GM12878 (cell line): ENCODE measurements around the gene POU2AF2. TPM values are rescaled to one million over a fixed set of nuclear protein-coding genes. Genes with fewer than 3 reads are reported as not detected.

Source experiments
- ATAC-seq: fragments of 200-7000 bp; cut with Tn5 transposase; 3 replicates; pipeline ENCODE4 v1.9.1; 2020; ENCODE audit warnings: mild to moderate bottlenecking, moderate library complexity
- BruUV-seq: library from RNA; stranded (reverse); fragments of 400-500 nt; replicated peaks from 2 replicates; lab custom pipeline; 2021; lab: Mats Ljungman, UMichigan
- CTCF ChIA-PET: fragments of 300-600 bp; sonication (Branson Sonifier 250); formaldehyde crosslinking; extraction: SDS; loops from one replicate; lab custom pipeline; 2021; ENCODE audit warnings: inconsistent platforms; lab: Yijun Ruan, JAX
- POLR2A ChIA-PET: fragments of 350-600 bp; formaldehyde crosslinking; extraction: SDS; loops from one replicate; lab custom pipeline; 2021; ENCODE audit warnings: inconsistent platforms; lab: Charles Lee
- RAD21 ChIA-PET: fragments of 300-600 bp; sonication (Branson Sonifier 250); formaldehyde crosslinking; loops from one replicate; lab custom pipeline; 2023; ENCODE audit warnings: antibody characterized with exemption; ENCODE audit not compliant: unreplicated experiment; lab: Charles Lee
- SMC1A ChIA-PET: fragments of 300-600 bp; sonication (Branson Sonifier 250); formaldehyde crosslinking; loops from one replicate; lab custom pipeline; 2023; ENCODE audit not compliant: unreplicated experiment, uncharacterized antibody; lab: Charles Lee
- DNase-seq: peaks from one replicate; pipeline ENCODE4 v3.0.0-alpha.2; 2011; ENCODE audit warnings: low read depth, low spot score
- FAIRE-seq: peaks from 3 replicates; lab custom pipeline; 2011; peaks lifted over from hg19 to GRCh38; lab: Jason Lieb, UNC
- H2AFZ ChIP-seq: 2 replicates; pipeline ENCODE4 v1.6.0; 2011; ENCODE audit warnings: low read depth, low read length, control low read depth; ENCODE audit not compliant: control insufficient read depth
- H3K27ac ChIP-seq: 2 replicates; pipeline ENCODE4 v1.5.1; 2011; ENCODE audit warnings: control low read depth; ENCODE audit not compliant: control insufficient read depth, insufficient read depth
- H3K27me3 ChIP-seq, 2 experiments: replicated peaks in 1 of 2; 2 replicates each; pipeline versions ENCODE4 v1.6.0 to v1.6.1; 2011; ENCODE audit warnings: low read length in 1 of 2; ENCODE audit not compliant: control insufficient read depth in 2 of 2, insufficient read depth in 2 of 2
- H3K36me3 ChIP-seq, 2 experiments: 2 replicates each; pipeline ENCODE4 v1.5.1; 2011; ENCODE audit warnings: low read length in 1 of 2; ENCODE audit not compliant: control insufficient read depth in 2 of 2, insufficient read depth in 2 of 2
- H3K4me1 ChIP-seq: 2 replicates; pipeline ENCODE4 v1.6.1; 2011; ENCODE audit warnings: mild to moderate bottlenecking, low read length, moderate library complexity, mixed read lengths; ENCODE audit not compliant: control insufficient read depth, insufficient read depth
- H3K4me2 ChIP-seq: 2 replicates; pipeline ENCODE4 v1.6.0; 2011; ENCODE audit warnings: control low read depth; ENCODE audit not compliant: control insufficient read depth, insufficient read depth
- H3K4me3 ChIP-seq: fragments of 200-600 bp; sonication (generic); 2 replicates; pipeline ENCODE4 v1.5.1; 2016
- H3K79me2 ChIP-seq: 2 replicates; pipeline ENCODE4 v1.6.0; 2011; ENCODE audit warnings: low read length; ENCODE audit not compliant: control insufficient read depth, insufficient read depth
- H3K9ac ChIP-seq: 2 replicates; pipeline ENCODE4 v1.8.0; 2011; ENCODE audit warnings: low read length, control low read depth, mixed read lengths; ENCODE audit not compliant: control insufficient read depth, insufficient read depth
- H3K9me3 ChIP-seq: replicated peaks from 3 replicates; pipeline ENCODE4 v1.5.1; 2011; ENCODE audit warnings: mild to moderate bottlenecking, low read length; ENCODE audit not compliant: control insufficient read depth, insufficient read depth
- H4K20me1 ChIP-seq: 2 replicates; pipeline ENCODE4 v1.6.0; 2011; ENCODE audit not compliant: control insufficient read depth, insufficient read depth
- ATF2 ChIP-seq: IDR thresholded peaks from 2 replicates; pipeline ENCODE4 v1.6.1; 2012; ENCODE audit warnings: low read length, inconsistent platforms
- CEBPB ChIP-seq, 2 experiments: fragments of 150-350 bp in 1 of 2; IDR thresholded peaks; 2 replicates each; pipeline ENCODE4 v1.6.1; 2012 to 2014; ENCODE audit warnings: low read depth in 2 of 2, low read length in 2 of 2, borderline replicate concordance in 1 of 2, inconsistent platforms in 1 of 2
- CHD1 ChIP-seq: IDR thresholded peaks from 2 replicates; pipeline ENCODE4 v1.6.1; 2012; ENCODE audit warnings: low read depth, low read length, improper control_type of control experiment
- ESRRA ChIP-seq: IDR thresholded peaks from 2 replicates; pipeline ENCODE4 v1.6.1; 2012; ENCODE audit warnings: mild to moderate bottlenecking, low read length, improper control_type of control experiment
- HDAC2 ChIP-seq: fragments of 200-600 bp; sonication (generic); IDR thresholded peaks from 2 replicates; pipeline ENCODE4 v1.6.1; 2017
- HDGF ChIP-seq: fragments of 450-650 bp; IDR thresholded peaks from 2 replicates; pipeline ENCODE4 v1.6.1; 2016; ENCODE audit warnings: antibody characterized with exemption
- RELB ChIP-seq: fragments of 450-650 bp; IDR thresholded peaks from 2 replicates; pipeline ENCODE4 v1.6.1; 2017; ENCODE audit warnings: low read depth, mild to moderate bottlenecking, moderate library complexity
- RUNX3 ChIP-seq: IDR thresholded peaks from 2 replicates; pipeline ENCODE4 v1.6.1; 2012; ENCODE audit warnings: low read length, inconsistent platforms
- TARDBP ChIP-seq: IDR thresholded peaks from 2 replicates; pipeline ENCODE4 v1.6.1; 2016; ENCODE audit warnings: borderline replicate concordance
- WGBS: methylation state at CpG from one replicate; pipeline ENCODE4 v1.1.6; 2016; ENCODE audit warnings: low lambda C conversion rate; ENCODE audit not compliant: insufficient replicate concordance, insufficient coverage; ENCODE audit errors: missing lambda C conversion rate; 5-methylcytosine and 5-hydroxymethylcytosine counted together
- in situ Hi-C: fragments of 300-500 bp; cut with MboI; formaldehyde crosslinking; loops from 9 replicates; pipeline ENCODE4 v1.14.3; 2018; ENCODE audit warnings: mixed read lengths
- intact Hi-C: fragments of 100-400 bp; cut with micrococcal nuclease; formaldehyde crosslinking; loops from one replicate; pipeline ENCODE4 v1.14.2; 2022; ENCODE audit not compliant: unreplicated experiment
- polyA plus RNA-seq, 11 experiments: library from polyadenylated mRNA; depleted of rRNA in 4 of 11; unstranded in 6 of 11; stranded (reverse) in 5 of 11; fragments of >200 nt; fragmentation: Nextera tagmentation in 4 of 11; fragmentation: Illumina TruSeq in 1 of 11; extraction: Ambion mirVana in 4 of 11; extraction: Trizol in 1 of 11; gene quantifications; 1 replicate in 1 of 11; 2 replicates in 10 of 11; pipeline versions ENCODE4 v1.2.1 to v1.2.3, GENCODE V29; 2011 to 2016; ENCODE audit warnings: inconsistent platforms in 2 of 11, missing spikeins in 2 of 11, low read depth in 1 of 11
- total RNA-seq, 4 experiments: library from RNA; depleted of rRNA in 3 of 4; stranded (reverse); fragments of >200 nt in 3 of 4; fragmentation: Illumina TruSeq in 1 of 4; extraction: Trizol in 1 of 4; gene quantifications; 2 replicates each; pipeline versions ENCODE4 v1.2.1 to v1.2.3, GENCODE V29; 2013 to 2021

Gene POU2AF2
- total and polyA plus RNA-seq, 10 of the 15 experiments (the other 5 are each of a cell fraction or from before 2014, with no cell fraction given) = not detected

GRCh38 chr11:111229604-111230003, 15.9 kb upstream of the POU2AF2 start:
- no peaks in the 10 kb centered on the region for H3K36me3 ChIP-seq
- ChIA-PET RAD21 (interaction anchor here (0.6 to 2.1 kb wide), 9 partner anchors 146 to 789 kb away, joined by 3 to 9 read pairs (median 3); partner anchors contain the start of gene POU2AF1), SMC1A (interaction anchor here (0.8 to 4.2 kb wide), 12 partner anchors 9 to 796 kb away, joined by 3 to 18 read pairs (median 4); no protein-coding TSS in a partner anchor), POLR2A (no interaction called here), CTCF (interaction anchor here (0.6 to 7.0 kb wide), 21 partner anchors 9 to 1069 kb away, joined by 3 to 61 read pairs (median 4); partner anchors contain the start of genes FDX1 and POU2AF2)
- H3K79me2 ChIP-seq = no peaks in the 10 kb centered on the region
- ATAC-seq (no peak), FAIRE-seq (no peak), DNase-seq (no peak)
- peaks cover 10% of the 10 kb centered on the region for H3K4me1 ChIP-seq
- no TSS peak for BruUV-seq
- in situ Hi-C loops = loop anchor here (5.0 kb wide), 2 partner anchors 782 to 1027 kb away; no protein-coding TSS in a partner anchor
- H3K27me3 ChIP-seq = peaks cover 0 to 3% of the 10 kb centered on the region in 2 experiments; a peak in 1 of 4 replicates
- H4K20me1 ChIP-seq = no peaks in the 10 kb centered on the region
- intact Hi-C loops = loop anchor here (1.0 to 10.0 kb wide), 7 partner anchors 218 to 781 kb away; no protein-coding TSS in a partner anchor
- H3K4me2 ChIP-seq = no peak overlapping the region
- no peak overlapping the region for H2AFZ ChIP-seq
- TF ChIP-seq CHD1 (no peak), CEBPB (IDR thresholded peaks at IDR 0.05; ENCODE audit: borderline replicate concordance in 1 of 2, low read depth in 2 of 2, low read length in 2 of 2) (no peak), HDGF (no peak)
- H3K9me3 ChIP-seq = no peaks in the 10 kb centered on the region; the same call in 2 of the 3 replicates
- 21% methylated on average over 6 of the region's 6 CpGs for WGBS
- H3K4me3 ChIP-seq = no peak overlapping the region
- no peak overlapping the region for H3K9ac ChIP-seq
- no peak overlapping the region for H3K27ac ChIP-seq

GRCh38 chr11:111230122-111230465, 15.4 kb upstream of the POU2AF2 start:
- in situ Hi-C loops (loop anchor here (5.0 kb wide), 2 partner anchors 783 to 1028 kb away; no protein-coding TSS in a partner anchor), intact Hi-C loops (loop anchor here (1.0 to 10.0 kb wide), 6 partner anchors 217 to 782 kb away; no protein-coding TSS in a partner anchor)
- DNase-seq (no peak), FAIRE-seq (no peak), ATAC-seq (peak; percentile 62)
- H4K20me1 ChIP-seq = no peaks in the 10 kb centered on the region
- no peaks in the 10 kb centered on the region for H3K79me2 ChIP-seq
- peaks cover 10% of the 10 kb centered on the region for H3K4me1 ChIP-seq
- no peaks in the 10 kb centered on the region; the same call in 2 of the 3 replicates for H3K9me3 ChIP-seq
- ChIA-PET CTCF (interaction anchor here (0.6 to 7.0 kb wide), 29 partner anchors 9 to 1070 kb away, joined by 3 to 61 read pairs (median 3); partner anchors contain the start of genes FDX1 and POU2AF2), SMC1A (interaction anchor here (0.7 to 4.2 kb wide), 20 partner anchors 9 to 853 kb away, joined by 3 to 18 read pairs (median 4); no protein-coding TSS in a partner anchor), RAD21 (interaction anchor here (0.6 to 2.1 kb wide), 14 partner anchors 57 to 797 kb away, joined by 3 to 9 read pairs (median 3); partner anchors contain the start of gene POU2AF1), POLR2A (no interaction called here)
- no peak overlapping the region for H3K9ac ChIP-seq
- WGBS = 39% methylated on average over 6 of the region's 6 CpGs
- H3K36me3 ChIP-seq = no peaks in the 10 kb centered on the region
- no peak overlapping the region for H2AFZ ChIP-seq
- H3K4me3 ChIP-seq = no peak overlapping the region
- no peak overlapping the region for H3K27ac ChIP-seq
- peaks cover 0 to 3% of the 10 kb centered on the region in 2 experiments; a peak in 1 of 4 replicates for H3K27me3 ChIP-seq
- peak overlapping the region; percentile 88; the same call in 1 of the 2 replicates for H3K4me2 ChIP-seq
- BruUV-seq = no TSS peak
- TF ChIP-seq ESRRA (no peak), HDAC2 (no peak), ATF2 (no peak), RUNX3 (no peak), RELB (no peak), TARDBP (no peak)
